ENCODE results near the gene MARCHF6. TPM values are rescaled to one million over a fixed set of nuclear protein-coding genes. Genes with fewer than 3 reads are reported as not detected.

The MARCHF6 gene
- total and polyA plus RNA-seq, 3 donors from 2014 or later = 120 to 153 (median 136) TPM

DNA sequence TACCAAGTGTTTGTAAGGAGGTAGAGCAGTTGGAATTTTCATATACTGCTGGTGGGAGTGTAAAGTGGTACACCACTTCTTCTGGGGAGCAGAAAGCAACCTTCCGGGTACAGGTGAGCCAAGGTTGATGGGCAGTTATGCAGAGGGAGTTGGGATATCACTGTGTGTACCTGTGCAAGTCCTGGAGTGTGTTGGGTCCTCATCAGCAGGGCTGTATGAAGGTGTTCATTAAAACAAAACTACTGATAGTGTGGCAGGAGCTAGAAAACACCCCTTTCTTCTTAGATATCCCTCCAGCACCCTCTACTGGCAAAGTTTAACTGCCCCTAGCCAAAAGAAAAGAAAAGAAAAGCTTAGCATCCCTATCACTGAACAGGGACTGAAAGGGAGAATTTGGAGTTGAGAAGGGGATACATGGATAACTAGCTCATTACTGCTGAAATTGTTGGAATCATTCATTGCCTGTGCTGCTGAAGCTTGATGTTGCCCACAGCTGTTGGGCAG, 10.7 kb downstream of the MARCHF6 start:
- peaks cover 12% of the 10 kb centered on the region for H3K4me1 ChIP-seq
- intact Hi-C loops (cut with DNase I; ENCODE audit: low total_unique reads) = no loop called here
- no peaks in the 10 kb centered on the region for H3K9me3 ChIP-seq
- no peak overlapping the region for H3K27ac ChIP-seq
- 95 to 100% methylated on average over 1 of the region's 1 CpG for WGBS, 2 donors
- no peaks in the 10 kb centered on the region for H3K27me3 ChIP-seq
- DNase-seq = no peak
- TF ChIP-seq, protein P1, sequence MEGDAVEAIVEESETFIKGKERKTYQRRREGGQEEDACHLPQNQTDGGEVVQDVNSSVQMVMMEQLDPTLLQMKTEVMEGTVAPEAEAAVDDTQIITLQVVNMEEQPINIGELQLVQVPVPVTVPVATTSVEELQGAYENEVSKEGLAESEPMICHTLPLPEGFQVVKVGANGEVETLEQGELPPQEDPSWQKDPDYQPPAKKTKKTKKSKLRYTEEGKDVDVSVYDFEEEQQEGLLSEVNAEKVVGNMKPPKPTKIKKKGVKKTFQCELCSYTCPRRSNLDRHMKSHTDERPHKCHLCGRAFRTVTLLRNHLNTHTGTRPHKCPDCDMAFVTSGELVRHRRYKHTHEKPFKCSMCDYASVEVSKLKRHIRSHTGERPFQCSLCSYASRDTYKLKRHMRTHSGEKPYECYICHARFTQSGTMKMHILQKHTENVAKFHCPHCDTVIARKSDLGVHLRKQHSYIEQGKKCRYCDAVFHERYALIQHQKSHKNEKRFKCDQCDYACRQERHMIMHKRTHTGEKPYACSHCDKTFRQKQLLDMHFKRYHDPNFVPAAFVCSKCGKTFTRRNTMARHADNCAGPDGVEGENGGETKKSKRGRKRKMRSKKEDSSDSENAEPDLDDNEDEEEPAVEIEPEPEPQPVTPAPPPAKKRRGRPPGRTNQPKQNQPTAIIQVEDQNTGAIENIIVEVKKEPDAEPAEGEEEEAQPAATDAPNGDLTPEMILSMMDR (IDR thresholded peaks at IDR 0.05) = no peak
- TF ChIP-seq POLR2A (IDR thresholded peaks at IDR 0.05) = no peak
- no peaks in the 10 kb centered on the region for H3K36me3 ChIP-seq (ENCODE audit: low read depth, missing control alignments)
- H3K4me3 ChIP-seq = no peak overlapping the region

GRCh38 chr5:10365782-10366181, 12.3 kb downstream of the MARCHF6 start:
- no peak overlapping the region for H3K4me3 ChIP-seq
- 89% methylated on average over 7 of the region's 7 CpGs for WGBS, 2 donors
- H3K27ac ChIP-seq = no peak overlapping the region
- H3K4me1 ChIP-seq = peaks cover 12% of the 10 kb centered on the region
- no peaks in the 10 kb centered on the region for H3K27me3 ChIP-seq
- no peaks in the 10 kb centered on the region for H3K36me3 ChIP-seq (ENCODE audit: low read depth, missing control alignments)
- TF ChIP-seq, protein P1 (IDR thresholded peaks at IDR 0.05) = no peak
- no peak for TF ChIP-seq POLR2A (IDR thresholded peaks at IDR 0.05)
- DNase-seq = no peak
- H3K9me3 ChIP-seq = no peaks in the 10 kb centered on the region
- intact Hi-C loops (cut with DNase I; ENCODE audit: low total_unique reads) = no loop called here

- intact Hi-C loops (cut with DNase I; ENCODE audit: low total_unique reads) = no loop called here
These were observed 13.1 kb downstream of the MARCHF6 start for GRCh38 chr5:10366310-10367272.

GRCh38 chr5:10367579-10367978, 14.1 kb downstream of the MARCHF6 start:
- H3K9me3 ChIP-seq = no peaks in the 10 kb centered on the region
- intact Hi-C loops (cut with DNase I; ENCODE audit: low total_unique reads) = no loop called here
- peaks cover 12% of the 10 kb centered on the region for H3K4me1 ChIP-seq
- no peaks in the 10 kb centered on the region for H3K27me3 ChIP-seq
- no peaks in the 10 kb centered on the region for H3K36me3 ChIP-seq (ENCODE audit: low read depth, missing control alignments)
- no peak overlapping the region for H3K27ac ChIP-seq
- TF ChIP-seq POLR2A (IDR thresholded peaks at IDR 0.05) = no peak
- TF ChIP-seq, protein P1 (IDR thresholded peaks at IDR 0.05) = no peak
- WGBS, 2 donors = 87 to 92% methylated on average over 1 of the region's 1 CpG
- H3K4me3 ChIP-seq = no peak overlapping the region
- DNase-seq = no peak

More at GRCh38 chr5:10366310-10367272, 13.1 kb downstream of the MARCHF6 start:
- Histone ChIP-seq H3K36me3 (ENCODE audit: low read depth, missing control alignments) (no peaks in the 10 kb centered on the region), H3K4me1 (peaks cover 12% of the 10 kb centered on the region), H3K9me3 (no peaks in the 10 kb centered on the region), H3K27me3 (no peaks in the 10 kb centered on the region), H3K4me3 (no peak overlapping the region), H3K27ac (peak overlapping the region in 1 of 2 donors; percentile 3)
- DNase-seq = peak; percentile 78
- 33 to 53% methylated on average over 11 of the region's 11 CpGs for WGBS, 2 donors
- no peak for TF ChIP-seq POLR2A (IDR thresholded peaks at IDR 0.05)
- TF ChIP-seq, protein P1 (IDR thresholded peaks at IDR 0.05) = no peak
